Measurements from ENCODE around the gene HNRNPUL2. TPM values are rescaled to one million over a fixed set of nuclear protein-coding genes. Genes with fewer than 3 reads are reported as not detected.

HNRNPUL2 gene
- total and polyA plus RNA-seq, 9 of the 15 experiments (the other 6 are each of a cell fraction or from before 2014, with no cell fraction given) = 0.89 to 44.3 (median 15.2) TPM

DNA sequence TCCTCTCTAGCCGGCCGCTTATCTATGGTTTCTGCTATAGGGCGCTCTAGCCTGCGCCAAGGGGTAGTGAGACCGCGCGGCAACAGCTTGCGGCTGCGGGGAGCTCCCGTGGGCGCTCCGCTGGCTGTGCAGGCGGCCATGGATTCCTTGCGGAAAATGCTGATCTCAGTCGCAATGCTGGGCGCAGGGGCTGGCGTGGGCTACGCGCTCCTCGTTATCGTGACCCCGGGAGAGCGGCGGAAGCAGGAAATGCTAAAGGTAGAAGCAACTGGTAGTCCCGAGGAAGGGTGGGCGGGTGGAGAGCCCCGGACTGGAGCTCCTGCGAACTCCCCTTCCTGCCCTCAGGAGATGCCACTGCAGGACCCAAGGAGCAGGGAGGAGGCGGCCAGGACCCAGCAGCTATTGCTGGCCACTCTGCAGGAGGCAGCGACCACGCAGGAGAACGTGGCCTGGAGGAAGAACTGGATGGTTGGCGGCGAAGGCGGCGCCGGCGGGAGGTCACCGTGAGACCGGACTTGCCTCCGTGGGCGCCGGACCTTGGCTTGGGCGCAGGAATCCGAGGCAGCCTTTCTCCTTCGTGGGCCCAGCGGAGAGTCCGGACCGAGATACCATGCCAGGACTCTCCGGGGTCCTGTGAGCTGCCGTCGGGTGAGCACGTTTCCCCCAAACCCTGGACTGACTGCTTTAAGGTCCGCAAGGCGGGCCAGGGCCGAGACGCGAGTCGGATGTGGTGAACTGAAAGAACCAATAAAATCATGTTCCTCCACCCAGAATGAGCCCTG is 55.5 kb downstream of the HNRNPUL2 start, which contains the start of the genes LBHD1 and UQCC3 (continued):
- peak; percentile 85 for TF ChIP-seq MGA (IDR thresholded peaks at IDR 0.05)
- no peak for TF ChIP-seq NFATC3 (IDR thresholded peaks at IDR 0.05)
- no peak for TF ChIP-seq BRF2 (IDR thresholded peaks at IDR 0.05; ENCODE audit: borderline replicate concordance, insufficient read depth, insufficient read length)
- no peak for TF ChIP-seq FIP1L1 (IDR thresholded peaks at IDR 0.05; ENCODE audit: low read depth, low read length, poor library complexity, severe bottlenecking)
- no peak for TF ChIP-seq CCAR2 (IDR thresholded peaks at IDR 0.05; ENCODE audit: low read depth, low read length)
- no peak for TF ChIP-seq DMBX1 (CRISPR knock-in tag; IDR thresholded peaks at IDR 0.05; ENCODE audit: borderline replicate concordance)
- peak; percentile 77; the same call in 1 of the 2 replicates for TF ChIP-seq MBD2 (IDR thresholded peaks at IDR 0.05; ENCODE audit: borderline replicate concordance, low read depth)
- TF ChIP-seq, protein P1, sequence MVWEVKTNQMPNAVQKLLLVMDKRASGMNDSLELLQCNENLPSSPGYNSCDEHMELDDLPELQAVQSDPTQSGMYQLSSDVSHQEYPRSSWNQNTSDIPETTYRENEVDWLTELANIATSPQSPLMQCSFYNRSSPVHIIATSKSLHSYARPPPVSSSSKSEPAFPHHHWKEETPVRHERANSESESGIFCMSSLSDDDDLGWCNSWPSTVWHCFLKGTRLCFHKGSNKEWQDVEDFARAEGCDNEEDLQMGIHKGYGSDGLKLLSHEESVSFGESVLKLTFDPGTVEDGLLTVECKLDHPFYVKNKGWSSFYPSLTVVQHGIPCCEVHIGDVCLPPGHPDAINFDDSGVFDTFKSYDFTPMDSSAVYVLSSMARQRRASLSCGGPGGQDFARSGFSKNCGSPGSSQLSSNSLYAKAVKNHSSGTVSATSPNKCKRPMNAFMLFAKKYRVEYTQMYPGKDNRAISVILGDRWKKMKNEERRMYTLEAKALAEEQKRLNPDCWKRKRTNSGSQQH (CRISPR knock-in tag; IDR thresholded peaks at IDR 0.05) = no peak
- TF ChIP-seq, protein P2, sequence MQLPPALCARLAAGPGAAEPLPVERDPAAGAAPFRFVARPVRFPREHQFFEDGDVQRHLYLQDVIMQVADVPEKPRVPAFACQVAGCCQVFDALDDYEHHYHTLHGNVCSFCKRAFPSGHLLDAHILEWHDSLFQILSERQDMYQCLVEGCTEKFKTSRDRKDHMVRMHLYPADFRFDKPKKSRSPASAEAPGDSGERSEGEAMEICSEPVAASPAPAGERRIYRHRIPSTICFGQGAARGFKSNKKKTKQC (CRISPR knock-in tag; IDR thresholded peaks at IDR 0.05) = no peak
- TF ChIP-seq ZNF165 (CRISPR knock-in tag; IDR thresholded peaks at IDR 0.05; ENCODE audit: borderline replicate concordance) = no peak; the same call in 1 of the 2 replicates
- no peak for TF ChIP-seq KAT8 (IDR thresholded peaks at IDR 0.05; ENCODE audit: low read depth)
